ENCODE measurements around the gene RSRP1.
"Not testable (repeated sequence)": the region's sequence is repeated elsewhere in the genome, so short reads cannot be mapped to it uniquely, and the experiment has no call there.

The RSRP1 gene

GRCh38 chr1:25247024-25247828, at the start of gene RSRP1:
Gene RSRP1 (minus strand): TSS chr1:25247454. CDS start chr1:25246963, 491 bp downstream.
- DNase-seq: peak; percentile 97

- not testable (repeated sequence) for DNase-seq
These were observed 49.2 kb upstream of the RSRP1 start for GRCh38 chr1:25296501-25296900.

- DNase-seq: not testable (repeated sequence)
These were observed 47.9 kb upstream of the RSRP1 start for GRCh38 chr1:25294889-25295826.

- DNase-seq: not testable (repeated sequence)
These were observed 46.2 kb upstream of the RSRP1 start for GRCh38 chr1:25293426-25293825.

GRCh38 chr1:25290043-25290442, 42.8 kb upstream of the RSRP1 start:
- not testable (repeated sequence) for DNase-seq

- DNase-seq: not testable (repeated sequence)
These were observed 41.4 kb upstream of the RSRP1 start for GRCh38 chr1:25288573-25289101.

GRCh38 chr1:25287164-25287563, 39.9 kb upstream of the RSRP1 start:
- DNase-seq: peak; percentile 35

GRCh38 chr1:25285862-25286261, 38.6 kb upstream of the RSRP1 start:
- DNase-seq: not testable (repeated sequence)

GRCh38 chr1:25279693-25280111, 32.4 kb upstream of the RSRP1 start:
- DNase-seq: not testable (repeated sequence)

GRCh38 chr1:25278790-25279189, 31.5 kb upstream of the RSRP1 start:
- DNase-seq: not testable (repeated sequence)

- not testable (repeated sequence) for DNase-seq
These were observed 31.1 kb upstream of the RSRP1 start for GRCh38 chr1:25278358-25278757.

- not testable (repeated sequence) for DNase-seq
These were observed 30.0 kb upstream of the RSRP1 start for GRCh38 chr1:25277295-25277694.

GRCh38 chr1:25275648-25276047, 28.4 kb upstream of the RSRP1 start:
- DNase-seq: not testable (repeated sequence)

- DNase-seq: not testable (repeated sequence)
These were observed 25.0 kb upstream of the RSRP1 start, which contains the start of gene RHD for GRCh38 chr1:25272238-25272637. Gene RHD (plus strand): TSS chr1:25272509. CDS start chr1:25272548, 39 bp downstream.

GRCh38 chr1:25268143-25268760, 21.0 kb upstream of the RSRP1 start:
- DNase-seq: not testable (repeated sequence)

GRCh38 chr1:25267288-25268142, 20.3 kb upstream of the RSRP1 start:
- DNase-seq: peak; percentile 60

GRCh38 chr1:25266554-25267287, 19.5 kb upstream of the RSRP1 start:
- not testable (repeated sequence) for DNase-seq

GRCh38 chr1:25260336-25260735, 13.1 kb upstream of the RSRP1 start:
- not testable (repeated sequence) for DNase-seq

GRCh38 chr1:25259813-25260212, 12.6 kb upstream of the RSRP1 start:
- not testable (repeated sequence) for DNase-seq

- DNase-seq: no peak
These were observed 9.9 kb upstream of the RSRP1 start for GRCh38 chr1:25257196-25257595.

- DNase-seq: no peak
These were observed 9.3 kb upstream of the RSRP1 start for GRCh38 chr1:25256578-25256965.

All from NCI-H1436 (cell line).